Activated T-cell treated with anti-CD3 and anti-CD28 coated beads, Interleukin-2, amount 50 U/mL, for 24 hours (primary cell): Measurements from ENCODE around the gene EZH1.
"Not testable (repeated sequence)": the region's sequence is repeated elsewhere in the genome, so short reads cannot be mapped to it uniquely, and the experiment has no call there.

ENCODE experiments used
- DNase-seq: peaks from one replicate; pipeline ENCODE4 v3.0.0-alpha.2; 2020
- H3K27ac Mint-ChIP-seq: 2 replicates; pipeline ENCODE4 v1.8.0; 2020; ENCODE audit warnings: mild to moderate bottlenecking, mixed read lengths
- H3K27me3 Mint-ChIP-seq: 2 replicates; pipeline ENCODE4 v1.8.0; 2020; ENCODE audit warnings: mixed read lengths
- H3K36me3 Mint-ChIP-seq: 2 replicates; pipeline ENCODE4 v1.8.0; 2020; ENCODE audit warnings: low read depth, mixed read lengths
- H3K4me1 Mint-ChIP-seq: 2 replicates; pipeline ENCODE4 v1.8.0; 2020; ENCODE audit warnings: low read depth, mixed read lengths
- H3K4me3 Mint-ChIP-seq: 2 replicates; pipeline ENCODE4 v1.8.0; 2020; ENCODE audit warnings: mild to moderate bottlenecking, moderate library complexity, mixed read lengths
- H3K9me3 Mint-ChIP-seq: 2 replicates; pipeline ENCODE4 v1.8.0; 2020; ENCODE audit warnings: mixed read lengths

The EZH1 gene

DNA sequence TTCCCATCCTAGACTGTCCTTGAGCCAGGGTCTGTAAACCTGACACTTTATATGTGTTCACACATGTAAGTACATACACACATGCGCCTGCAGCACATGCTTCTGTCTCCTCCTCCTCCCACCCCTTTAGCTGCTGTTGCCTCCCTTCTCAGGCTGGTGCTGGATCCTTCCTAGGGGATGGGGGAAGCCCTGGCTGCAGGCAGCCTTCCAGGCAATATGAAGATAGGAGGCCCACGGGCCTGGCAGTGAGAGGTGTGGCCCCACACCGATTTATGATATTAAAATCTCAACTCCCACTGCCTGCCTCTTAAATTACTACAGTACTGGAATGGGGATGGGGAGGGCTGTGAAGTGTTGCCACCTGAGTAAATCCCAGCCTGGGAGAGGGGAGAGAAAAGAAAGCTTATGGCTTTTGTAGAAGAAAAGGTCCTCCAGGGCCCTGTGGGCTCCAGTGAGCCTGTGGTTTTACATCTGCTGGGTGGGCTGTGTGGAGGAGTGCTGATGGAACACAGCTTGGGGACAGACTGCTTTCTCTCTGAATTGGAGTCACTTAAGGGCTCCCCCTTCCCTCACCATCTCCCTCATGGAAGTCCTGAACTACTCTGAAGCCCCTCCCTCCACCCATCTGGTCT, 34.6 kb upstream of the EZH1 start:
- Mint-ChIP-seq H3K4me1 (peaks cover 30% of the 10 kb centered on the region), H3K9me3 (no peaks in the 10 kb centered on the region), H3K4me3 (no peak overlapping the region), H3K36me3 (peaks cover 52% of the 10 kb centered on the region), H3K27me3 (peaks cover 42% of the 10 kb centered on the region), H3K27ac (no peak overlapping the region)
- DNase-seq, result no peak

DNA sequence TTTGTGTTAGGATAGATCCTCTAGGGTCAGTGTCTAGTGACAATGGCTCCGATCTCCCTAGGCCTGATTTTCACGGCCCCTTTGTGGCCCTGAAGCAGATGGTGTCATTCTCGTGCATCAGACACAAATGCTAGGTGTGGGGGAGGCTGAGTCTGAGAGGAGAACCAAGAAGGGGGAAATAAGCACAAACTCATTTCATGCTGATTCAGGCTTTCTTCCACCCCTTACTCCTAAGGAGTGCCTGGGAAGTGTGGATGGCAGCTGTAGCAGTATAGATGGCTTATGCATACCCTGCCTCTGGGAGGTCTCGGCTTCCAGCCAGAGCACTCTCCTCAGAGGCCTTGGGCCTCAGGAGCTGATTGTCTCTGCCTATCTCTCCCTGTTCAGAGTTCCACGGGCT, 33.7 kb upstream of the EZH1 start:
- Mint-ChIP-seq H3K4me3 (no peak overlapping the region), H3K36me3 (peaks cover 61% of the 10 kb centered on the region), H3K4me1 (peaks cover 31% of the 10 kb centered on the region), H3K9me3 (no peaks in the 10 kb centered on the region), H3K27ac (no peak overlapping the region), H3K27me3 (peaks cover 33% of the 10 kb centered on the region)
- no peak for DNase-seq

DNA sequence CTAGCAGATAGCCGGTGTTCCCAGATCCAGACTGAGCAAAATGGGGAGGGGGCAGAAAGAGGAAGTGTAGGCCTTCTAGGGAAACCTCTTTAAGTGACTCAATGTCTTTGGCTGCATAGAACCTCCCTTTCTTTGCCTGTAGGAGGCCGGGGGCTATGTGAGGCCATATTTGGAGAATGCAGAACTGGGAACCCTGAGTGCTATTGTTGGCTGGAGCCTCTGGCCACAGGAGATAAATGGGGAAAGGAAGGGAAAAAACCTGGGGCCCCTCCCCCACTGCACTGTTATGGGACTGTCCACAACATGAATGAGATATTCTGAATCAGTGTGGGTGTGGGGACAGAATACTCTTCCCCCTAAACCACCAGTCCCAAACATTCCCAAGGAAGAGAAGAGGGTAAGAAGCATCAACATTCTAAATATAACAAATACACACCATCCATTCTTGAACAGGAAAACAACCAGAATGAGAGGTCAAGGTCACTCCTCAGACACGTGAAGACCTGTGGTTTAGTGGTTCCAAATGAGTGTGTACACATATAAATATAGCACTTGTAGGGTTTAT, 30.8 kb upstream of the EZH1 start:
- Mint-ChIP-seq H3K27me3 (peaks cover 7% of the 10 kb centered on the region), H3K4me3 (peak overlapping the region; percentile 96), H3K9me3 (no peaks in the 10 kb centered on the region), H3K27ac (no peak overlapping the region), H3K36me3 (peaks cover 66% of the 10 kb centered on the region), H3K4me1 (peaks cover 31% of the 10 kb centered on the region)
- DNase-seq, result no peak

DNA sequence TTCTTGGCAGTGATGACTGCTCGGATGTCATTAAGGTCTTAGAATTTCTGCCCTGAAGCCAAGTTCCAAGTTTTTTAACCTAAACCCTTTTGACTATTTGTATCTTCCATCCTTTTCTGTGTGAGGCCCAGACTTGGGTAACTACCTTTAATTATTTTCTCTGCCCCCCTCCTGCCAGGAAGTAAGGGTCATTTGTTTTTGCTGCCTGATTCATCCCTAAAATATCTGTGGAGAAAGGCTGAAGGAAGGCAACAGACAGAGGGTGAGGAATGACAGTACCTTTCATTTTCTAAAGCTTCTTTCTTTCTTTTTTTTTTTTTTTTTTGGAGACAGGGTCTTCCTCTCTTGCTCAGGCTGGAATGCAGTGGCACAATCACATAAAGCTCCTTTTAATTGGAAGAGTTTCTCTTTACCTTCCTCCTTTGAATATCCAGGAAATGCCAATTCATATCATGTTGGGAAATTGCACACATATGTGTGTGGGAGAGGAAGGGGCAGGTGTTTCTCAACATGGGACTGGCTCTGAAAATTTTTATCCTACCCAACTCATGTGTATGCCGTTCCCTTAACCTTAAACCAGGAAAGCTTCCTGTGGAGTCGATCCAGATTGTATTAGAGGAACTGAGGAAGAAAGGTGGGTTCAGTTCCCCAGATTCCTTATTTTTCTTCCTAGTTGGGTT, 29.4 kb upstream of the EZH1 start:
- Mint-ChIP-seq H3K4me1 (peaks cover 29% of the 10 kb centered on the region), H3K27ac (peak overlapping the region; percentile 96), H3K36me3 (peaks cover 59% of the 10 kb centered on the region), H3K27me3 (no peaks in the 10 kb centered on the region), H3K4me3 (peak overlapping the region; percentile 96), H3K9me3 (no peaks in the 10 kb centered on the region)
- DNase-seq, result no peak

DNA sequence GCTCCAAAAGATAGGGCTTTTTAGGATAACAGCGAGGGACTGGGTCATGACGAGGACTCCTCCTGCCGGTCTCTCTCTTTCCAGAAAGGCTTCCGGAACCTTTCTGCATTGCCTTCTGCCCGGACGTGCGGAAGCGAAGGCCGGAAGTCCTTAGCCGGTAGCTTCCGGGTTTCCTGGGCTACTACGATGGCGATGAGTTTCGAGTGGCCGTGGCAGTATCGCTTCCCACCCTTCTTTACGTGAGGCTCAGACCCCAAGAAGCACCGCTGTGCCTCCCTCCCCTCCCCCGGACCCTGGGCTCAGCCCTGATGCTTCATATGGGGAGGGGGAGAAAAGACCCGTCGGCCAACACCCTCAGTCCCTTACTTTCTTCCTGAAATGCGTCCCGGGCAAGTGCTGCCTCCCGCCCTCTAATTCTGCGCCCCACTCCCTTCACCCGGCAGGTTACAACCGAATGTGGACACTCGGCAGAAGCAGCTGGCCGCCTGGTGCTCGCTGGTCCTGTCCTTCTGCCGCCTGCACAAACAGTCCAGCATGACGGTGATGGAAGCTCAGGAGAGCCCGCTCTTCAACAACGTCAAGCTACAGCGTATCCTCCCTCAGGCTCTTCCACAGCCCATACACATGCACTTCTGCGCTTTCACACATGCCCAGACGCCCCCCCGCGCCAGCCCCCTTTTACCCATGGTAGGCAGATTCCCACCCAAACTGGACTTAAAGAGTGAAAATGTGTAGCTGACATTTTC, 28.6 kb upstream of the EZH1 start, which contains the start of gene VPS25:
Gene VPS25 (plus strand): TSS at position 160 of the 746 bp plus-strand sequence. CDS start 27 bp downstream, at position 187.
- Mint-ChIP-seq H3K27ac (peak within 1 kb of the TSS; percentile 96), H3K4me3 (peak within 1 kb of the TSS; percentile 96), H3K27me3 (peaks cover under 1% of the 10 kb centered on the region)

DNA sequence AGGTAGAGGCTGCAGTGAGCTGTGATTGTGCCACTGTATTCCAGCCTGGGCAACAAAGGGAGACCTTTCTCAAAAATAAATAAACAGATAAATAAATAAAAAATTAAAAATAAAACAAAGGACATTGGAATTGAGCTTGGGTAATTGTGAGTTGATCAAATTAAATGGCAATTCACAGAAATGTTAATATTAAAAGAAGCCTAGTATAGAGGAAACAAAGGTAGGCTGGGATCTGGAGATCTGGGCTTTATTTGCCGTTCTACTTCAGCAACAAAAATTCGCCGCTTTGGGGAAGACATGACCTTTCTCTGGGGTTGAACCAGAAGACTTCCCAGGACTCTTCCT, 28.1 kb upstream of the EZH1 start:
- H3K4me3 Mint-ChIP-seq, result peak overlapping the region; percentile 96
- DNase-seq, result no peak
- peaks cover 6% of the 10 kb centered on the region for H3K27me3 Mint-ChIP-seq
- H3K36me3 Mint-ChIP-seq, result peaks cover 46% of the 10 kb centered on the region
- peaks cover 29% of the 10 kb centered on the region for H3K4me1 Mint-ChIP-seq
- peak overlapping the region; percentile 96 for H3K27ac Mint-ChIP-seq
- H3K9me3 Mint-ChIP-seq, result no peaks in the 10 kb centered on the region

More for the DNA sequence above, 28.6 kb upstream of the EZH1 start, which contains the start of gene VPS25:
- peaks cover 29% of the 10 kb centered on the region for H3K4me1 Mint-ChIP-seq
- peak; percentile 84 for DNase-seq
- peaks cover 51% of the 10 kb centered on the region for H3K36me3 Mint-ChIP-seq
- H3K9me3 Mint-ChIP-seq, result no peaks in the 10 kb centered on the region

DNA sequence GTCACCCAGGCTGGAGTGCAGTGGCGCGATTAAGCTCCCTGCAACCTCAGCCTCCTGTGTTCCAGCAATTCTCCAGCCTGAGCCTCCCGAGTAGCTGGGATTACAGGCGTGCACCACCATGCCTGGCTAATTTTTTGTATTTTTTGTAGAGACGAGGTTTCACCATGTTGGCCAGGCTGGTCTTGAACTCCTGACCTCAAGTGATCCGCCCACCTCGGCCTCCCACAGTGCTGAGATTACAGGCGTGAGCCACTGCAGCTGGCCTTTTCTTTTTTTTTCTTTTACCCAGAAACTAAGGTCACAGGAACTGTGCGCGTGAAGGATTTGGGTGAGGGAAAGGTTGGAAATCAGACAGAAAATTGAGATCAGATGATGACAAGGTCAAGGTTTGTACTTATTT, 25.1 kb upstream of the EZH1 start:
- Mint-ChIP-seq H3K27me3 (peaks cover 20% of the 10 kb centered on the region), H3K4me1 (peaks cover 24% of the 10 kb centered on the region), H3K36me3 (peaks cover 18% of the 10 kb centered on the region)
- H3K4me3 Mint-ChIP-seq, H3K9me3 Mint-ChIP-seq, H3K27ac Mint-ChIP-seq, DNase-seq: not testable (repeated sequence)

DNA sequence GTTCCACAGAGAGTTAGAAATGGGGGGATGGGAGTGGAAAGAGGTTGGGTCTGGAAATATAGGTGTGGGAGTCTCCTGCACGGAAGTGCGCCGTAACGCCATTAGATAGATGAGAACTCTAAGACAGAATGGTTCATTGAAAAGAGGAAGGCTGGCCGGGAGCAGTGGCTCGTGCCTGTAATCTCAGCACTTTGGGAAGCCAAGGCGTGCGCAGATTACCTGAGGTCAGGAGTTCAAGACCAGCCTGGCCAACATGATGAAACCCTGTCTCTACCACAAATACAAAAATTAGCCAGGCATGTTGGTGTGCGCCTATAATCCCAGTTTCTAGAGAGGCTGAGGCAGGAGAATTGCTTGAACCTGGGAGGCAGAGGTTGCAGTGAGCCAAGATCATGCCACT, 23.2 kb upstream of the EZH1 start:
- not testable (repeated sequence) for H3K27ac Mint-ChIP-seq, H3K9me3 Mint-ChIP-seq, H3K4me3 Mint-ChIP-seq, H3K36me3 Mint-ChIP-seq, H3K4me1 Mint-ChIP-seq, DNase-seq
- H3K27me3 Mint-ChIP-seq, result peaks cover 31% of the 10 kb centered on the region

DNA sequence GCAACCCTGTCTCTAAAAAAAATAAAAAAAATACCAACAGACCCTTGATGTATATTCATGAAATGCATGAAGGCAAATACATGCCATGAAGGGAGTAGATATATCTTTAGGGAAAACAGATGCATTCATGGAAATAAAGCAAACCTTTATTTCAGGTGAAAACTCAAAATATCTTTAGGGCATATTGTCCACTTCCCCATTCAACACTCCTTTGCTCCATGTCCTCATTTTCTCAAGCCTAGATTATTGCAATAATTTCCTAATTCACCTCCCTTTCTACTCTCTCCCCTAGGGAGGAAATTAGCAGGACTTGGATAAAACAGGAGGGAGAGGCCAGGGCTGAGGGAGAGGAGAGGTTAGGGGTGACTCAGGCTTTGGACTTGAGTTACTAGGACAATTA, 22.7 kb upstream of the EZH1 start:
- H3K4me3 Mint-ChIP-seq, result no peak overlapping the region
- no peak overlapping the region for H3K27ac Mint-ChIP-seq
- peaks cover 36% of the 10 kb centered on the region for H3K27me3 Mint-ChIP-seq
- H3K4me1 Mint-ChIP-seq, result peaks cover 6% of the 10 kb centered on the region
- H3K36me3 Mint-ChIP-seq, result no peaks in the 10 kb centered on the region
- no peak for DNase-seq
- H3K9me3 Mint-ChIP-seq, result no peaks in the 10 kb centered on the region

DNA sequence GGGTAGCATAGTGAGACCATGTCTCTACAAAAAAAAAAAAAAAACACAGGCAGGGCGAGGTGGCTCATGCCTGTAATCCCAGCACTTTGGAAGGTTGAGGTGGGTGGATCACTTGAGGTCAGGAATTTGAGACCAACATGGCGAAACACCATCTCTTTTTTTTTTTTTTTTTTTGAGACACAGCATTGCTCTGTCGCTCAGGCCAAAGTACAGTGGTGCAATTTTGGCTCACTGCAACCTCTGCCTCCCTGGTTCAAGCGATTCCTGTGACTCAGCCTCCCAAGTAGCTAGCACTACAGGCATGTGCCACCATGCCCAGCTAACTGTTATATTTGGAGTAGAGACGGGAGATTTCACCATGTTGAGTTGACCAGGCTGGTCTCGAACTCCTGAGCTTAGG, 21.3 kb upstream of the EZH1 start:
- no peak for DNase-seq
- H3K4me1 Mint-ChIP-seq, result peaks cover 4% of the 10 kb centered on the region
- no peaks in the 10 kb centered on the region for H3K9me3 Mint-ChIP-seq
- H3K4me3 Mint-ChIP-seq, result no peak overlapping the region
- H3K36me3 Mint-ChIP-seq, result no peaks in the 10 kb centered on the region
- H3K27me3 Mint-ChIP-seq, result peaks cover 48% of the 10 kb centered on the region
- no peak overlapping the region for H3K27ac Mint-ChIP-seq

DNA sequence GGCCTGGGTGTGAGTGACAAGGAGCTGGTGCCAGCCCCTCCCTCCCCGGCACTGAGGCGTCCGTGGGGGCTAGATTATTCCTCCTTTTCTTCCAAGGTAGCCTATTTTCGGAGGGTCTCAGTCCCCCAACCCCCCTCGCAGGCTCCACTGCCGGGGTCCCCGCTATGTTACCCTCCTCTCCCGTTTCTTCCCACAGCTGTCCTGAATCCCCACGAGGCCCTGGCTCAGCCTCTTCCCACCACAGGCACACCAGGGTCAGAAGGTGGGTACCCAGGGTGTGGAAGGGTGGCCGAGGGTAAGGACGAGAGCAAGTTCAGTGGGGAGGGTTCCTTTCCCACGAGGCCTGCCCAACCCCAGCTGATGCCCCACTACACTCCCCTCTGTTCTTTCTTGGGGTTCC, 16.8 kb upstream of the EZH1 start:
- DNase-seq, result no peak
- peaks cover 61% of the 10 kb centered on the region for H3K27me3 Mint-ChIP-seq
- H3K4me1 Mint-ChIP-seq, result peaks cover 11% of the 10 kb centered on the region
- no peak overlapping the region for H3K4me3 Mint-ChIP-seq
- H3K27ac Mint-ChIP-seq, result no peak overlapping the region
- no peaks in the 10 kb centered on the region for H3K9me3 Mint-ChIP-seq
- H3K36me3 Mint-ChIP-seq, result no peaks in the 10 kb centered on the region

DNA sequence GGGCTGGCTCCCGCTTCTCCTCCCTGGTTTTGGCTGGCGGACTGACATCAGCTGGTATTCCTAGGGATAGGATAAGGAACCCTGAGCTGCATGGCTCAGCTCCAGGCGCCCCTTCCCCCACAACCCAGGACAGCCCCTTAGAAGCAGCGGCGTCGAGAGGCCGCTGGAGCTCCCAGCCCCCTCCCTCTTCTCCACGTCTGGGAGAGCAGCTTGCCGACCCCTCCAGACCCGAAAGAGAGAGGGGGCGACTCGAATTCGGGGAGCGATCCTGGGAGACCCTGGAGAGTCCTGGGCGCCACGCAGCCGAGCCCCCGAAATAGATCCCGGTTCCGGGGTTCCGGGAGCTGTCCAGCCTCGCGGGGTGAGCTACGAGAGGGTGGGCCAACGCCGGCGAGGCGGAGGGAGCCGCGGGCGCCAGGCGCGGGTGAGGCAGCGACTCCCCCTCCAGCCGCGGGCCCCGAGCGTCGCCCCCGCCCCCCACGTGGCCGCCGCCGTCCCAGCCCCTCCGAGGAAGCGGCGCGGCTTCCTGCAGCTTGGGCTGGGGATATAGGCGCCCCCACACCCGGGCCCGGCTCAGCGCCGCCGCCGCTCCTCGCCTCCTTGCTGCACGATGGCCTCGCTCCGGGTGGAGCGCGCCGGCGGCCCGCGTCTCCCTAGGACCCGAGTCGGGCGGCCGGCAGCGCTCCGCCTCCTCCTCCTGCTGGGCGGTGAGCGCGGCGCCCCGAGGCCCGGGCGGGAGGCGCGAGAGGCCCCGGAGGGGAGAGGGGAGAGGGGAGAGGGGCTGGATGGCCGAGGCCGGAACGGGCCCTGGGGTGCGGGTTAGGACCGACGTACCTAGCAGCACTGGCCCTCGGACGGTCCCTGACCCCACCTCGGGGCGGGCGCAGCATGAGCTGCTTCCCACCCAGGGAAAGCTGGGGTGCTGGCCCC, 16.1 kb upstream of the EZH1 start, which contains the start of gene RAMP2:
Gene RAMP2 (plus strand): TSS at position 576 of the 930 bp plus-strand sequence. CDS start 35 bp downstream, at position 611.
- Mint-ChIP-seq H3K4me3 (peak within 1 kb of the TSS; percentile 26), H3K27me3 (peaks cover 61% of the 10 kb centered on the region), H3K36me3 (no peaks in the 10 kb centered on the region), H3K4me1 (peaks cover 11% of the 10 kb centered on the region), H3K27ac (no peak within 1 kb of the TSS), H3K9me3 (no peaks in the 10 kb centered on the region)
- DNase-seq, result peak; percentile 51

DNA sequence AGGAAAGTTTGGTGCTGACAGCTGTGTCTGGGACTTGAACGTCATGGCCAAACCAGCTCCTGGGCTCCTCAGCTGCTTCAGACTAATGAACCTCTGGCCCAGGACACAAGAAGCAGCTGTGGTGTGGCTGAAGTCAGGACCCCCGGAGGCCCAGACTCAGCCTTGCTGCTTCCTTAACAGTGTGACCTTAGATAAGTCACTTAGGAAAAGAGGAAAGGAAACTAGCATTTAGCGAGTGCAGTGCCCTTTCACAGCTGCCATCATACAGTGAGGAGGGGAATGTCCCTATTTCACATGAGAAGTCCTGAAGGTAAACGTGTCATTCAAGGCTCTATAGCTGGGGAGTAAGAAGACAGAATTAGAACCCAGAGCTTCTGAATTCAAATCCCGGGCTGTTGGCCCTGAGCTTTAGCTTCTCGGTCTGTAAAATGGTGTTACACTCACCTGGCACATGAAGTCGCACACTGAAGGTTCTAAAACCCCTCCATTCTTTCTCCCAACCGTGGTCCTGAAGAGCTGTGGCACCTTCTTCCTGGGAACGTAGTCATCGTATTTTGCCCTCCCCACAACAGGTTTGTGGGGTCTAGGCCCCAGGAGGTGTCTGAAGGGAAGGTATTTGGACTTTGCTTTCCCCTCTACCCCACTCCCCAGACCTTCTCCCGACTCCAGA, 15.3 kb upstream of the EZH1 start:
- Mint-ChIP-seq H3K27ac (no peak overlapping the region), H3K36me3 (no peaks in the 10 kb centered on the region), H3K27me3 (peaks cover 58% of the 10 kb centered on the region), H3K4me3 (peak overlapping the region; percentile 26), H3K4me1 (peaks cover 11% of the 10 kb centered on the region), H3K9me3 (no peaks in the 10 kb centered on the region)
- no peak for DNase-seq
